Measurements from ENCODE around the gene REXO4. TPM values are rescaled to one million over a fixed set of nuclear protein-coding genes. Genes with fewer than 3 reads are reported as not detected.

REXO4 gene
- total and polyA plus RNA-seq, 9 of the 15 experiments (the other 6 are each of a cell fraction or from before 2014, with no cell fraction given) = 3.4 to 72.9 (median 31.1) TPM

GRCh38 chr9:133375724-133376654 is 41.8 kb downstream of the REXO4 start, which contains the start of the genes STKLD1 and SURF4 (continued):
- TF ChIP-seq ZNF707 (CRISPR knock-in tag; conservative IDR thresholded peaks at IDR 0.05) = no peak
- no peak for TF ChIP-seq PCBP2 (IDR thresholded peaks at IDR 0.05; ENCODE audit: low read depth, low read length, poor library complexity, severe bottlenecking)
- TF ChIP-seq RNF2 (IDR thresholded peaks at IDR 0.05) = no peak; the same call in none of the 2 replicates
- peak; percentile 66 for TF ChIP-seq PCBP1 (IDR thresholded peaks at IDR 0.05; ENCODE audit: low read depth, low read length, poor library complexity, severe bottlenecking)
- no peak for TF ChIP-seq SRSF9 (IDR thresholded peaks at IDR 0.05; ENCODE audit: borderline replicate concordance, low read depth, low read length)
- no peak for TF ChIP-seq KAT8 (IDR thresholded peaks at IDR 0.05; ENCODE audit: low read depth)
- TF ChIP-seq EGR1 (conservative IDR thresholded peaks at IDR 0.05) = no peak
- TF ChIP-seq GABPB1 (CRISPR knock-in tag; IDR thresholded peaks at IDR 0.05) = peak; percentile 62; the same call in 1 of the 2 replicates
- peak; percentile 97 for TF ChIP-seq RBFOX2 (IDR thresholded peaks at IDR 0.05; ENCODE audit: low read depth, low read length)
- TF ChIP-seq DEAF1 (CRISPR knock-in tag; IDR thresholded peaks at IDR 0.05) = no peak
- TF ChIP-seq FOXJ3 (CRISPR knock-in tag; IDR thresholded peaks at IDR 0.05) = no peak
- TF ChIP-seq ZNF3 (CRISPR knock-in tag; IDR thresholded peaks at IDR 0.05) = no peak
- TF ChIP-seq POLR2A (conservative IDR thresholded peaks at IDR 0.05) = peak; percentile 58; the same call in 1 of the 2 replicates
- no peak for TF ChIP-seq ZNF561 (CRISPR knock-in tag; conservative IDR thresholded peaks at IDR 0.05)
- TF ChIP-seq ZBTB12 (CRISPR knock-in tag; IDR thresholded peaks at IDR 0.05) = peak; percentile 51; the same call in 1 of the 2 replicates
- no peak for TF ChIP-seq TFAM (CRISPR knock-in tag; conservative IDR thresholded peaks at IDR 0.05)
- TF ChIP-seq ZNF280B (CRISPR knock-in tag; IDR thresholded peaks at IDR 0.05) = no peak
- TF ChIP-seq XRCC3 (IDR thresholded peaks at IDR 0.05) = no peak
- TF ChIP-seq CAMTA2 (CRISPR knock-in tag; conservative IDR thresholded peaks at IDR 0.05) = no peak
- peak; percentile 88 for TF ChIP-seq ETS1 (conservative IDR thresholded peaks at IDR 0.05; ENCODE audit: control insufficient read depth, low read depth, low read length)
- TF ChIP-seq NCOR1 (IDR thresholded peaks at IDR 0.05) = no peak
- TF ChIP-seq NCOA1 (IDR thresholded peaks at IDR 0.05; ENCODE audit: low read depth) = no peak
- TF ChIP-seq ZNF584 (CRISPR knock-in tag; IDR thresholded peaks at IDR 0.05; ENCODE audit: low read depth) = no peak
- TF ChIP-seq ELF1 (tag; IDR thresholded peaks at IDR 0.05) = peak; percentile 76
